Natural killer cell (primary cell): ENCODE results near the gene SPIRE1. TPM values are rescaled to one million over a fixed set of nuclear protein-coding genes. Genes with fewer than 3 reads are reported as not detected.

Experiments
- ATAC-seq, 3 donors: fragments of 150-1000 bp in 2 of 3; fragments of 200-7000 bp in 1 of 3; cut with Tn5 transposase; 1 replicate in 1 of 3; 2 replicates in 2 of 3; pipeline ENCODE4 v1.10.0; 2021; ENCODE audit warnings: mild to moderate bottlenecking in 2 of 3, moderate library complexity in 2 of 3
- DNase-seq, 2 donors: peaks; one replicate each; pipeline versions ENCODE4 v3.0.0 to v3.0.0-alpha.2; 2013 to 2021; ENCODE audit warnings: mixed read lengths in 1 of 2
- H3K27ac ChIP-seq: one replicate; pipeline ENCODE4 v1.5.1; 2013; ENCODE audit warnings: mild to moderate bottlenecking, low read length
- H3K27me3 ChIP-seq: one replicate; pipeline ENCODE4 v1.6.1; 2013; ENCODE audit warnings: low read length; ENCODE audit not compliant: control insufficient read depth, insufficient read depth
- H3K36me3 ChIP-seq: one replicate; pipeline ENCODE4 v1.6.1; 2013; ENCODE audit warnings: low read length; ENCODE audit not compliant: control insufficient read depth, insufficient read depth
- H3K4me1 ChIP-seq: one replicate; pipeline ENCODE4 v1.6.1; 2013; ENCODE audit warnings: low read length; ENCODE audit not compliant: control insufficient read depth, insufficient read depth
- H3K4me3 ChIP-seq: one replicate; pipeline ENCODE4 v1.5.1; 2013; ENCODE audit warnings: low read length
- H3K9me3 ChIP-seq: one replicate; pipeline ENCODE4 v1.6.1; 2013; ENCODE audit warnings: low read length; ENCODE audit not compliant: control insufficient read depth, insufficient read depth
- H3K27ac Mint-ChIP-seq, 2 donors: one replicate each; pipeline ENCODE4 v1.8.0; 2022; ENCODE audit warnings: mild to moderate bottlenecking in 2 of 2, mixed read lengths in 2 of 2, moderate library complexity in 1 of 2
- H3K27me3 Mint-ChIP-seq, 2 donors: one replicate each; pipeline ENCODE4 v1.8.0; 2022; ENCODE audit warnings: low read depth in 2 of 2, mixed read lengths in 2 of 2
- H3K36me3 Mint-ChIP-seq: one replicate; pipeline ENCODE4 v1.8.0; 2022; ENCODE audit warnings: mixed read lengths
- H3K4me1 Mint-ChIP-seq, 2 donors: one replicate each; pipeline ENCODE4 v1.8.0; 2022; ENCODE audit warnings: mixed read lengths in 2 of 2
- H3K4me3 Mint-ChIP-seq: one replicate; pipeline ENCODE4 v1.8.0; 2022; ENCODE audit warnings: mild to moderate bottlenecking, moderate library complexity, mixed read lengths
- H3K9me3 Mint-ChIP-seq, 2 donors: one replicate each; pipeline ENCODE4 v1.8.0; 2022; ENCODE audit warnings: mixed read lengths in 2 of 2
- CTCF ChIP-seq: fragments of 200-600 bp; IDR thresholded peaks from one replicate; pipeline ENCODE4 v1.8.0; 2022; ENCODE audit warnings: antibody characterized with exemption
- WGBS: methylation state at CpG from one replicate; pipeline ENCODE4 v1.1.7; 2013; ENCODE audit warnings: missing lambda C conversion rate; ENCODE audit not compliant: insufficient coverage; 5-methylcytosine and 5-hydroxymethylcytosine counted together
- intact Hi-C: fragments of 100-400 bp; cut with micrococcal nuclease; formaldehyde crosslinking; loops from one replicate; pipeline ENCODE4 v1.14.2; 2022
- total RNA-seq, 4 donors: library from RNA; stranded (reverse); fragments of 120-200 nt in 1 of 4; gene quantifications; one replicate each; pipeline versions ENCODE4 v1.2.3 to v1.2.4, GENCODE V29; 2013 to 2022

SPIRE1 gene
- total RNA-seq, 3 donors from 2014 or later (not counting 1 experiment from before 2014, with no cell fraction given): 4.8 to 6.7 (median 5.4) TPM

- Mint-ChIP-seq H3K27ac (no peak overlapping the region), H3K4me1 (no peaks in the 10 kb centered on the region), H3K36me3 (no peaks in the 10 kb centered on the region), H3K9me3 (no peaks in the 10 kb centered on the region), H3K4me3 (no peak overlapping the region), H3K27me3 (peaks cover 0 to 2% of the 10 kb centered on the region in 2 donors)
- H3K27me3 ChIP-seq: no peaks in the 10 kb centered on the region
- H3K9me3 ChIP-seq: no peaks in the 10 kb centered on the region
- no peaks in the 10 kb centered on the region for H3K36me3 ChIP-seq
- no peak overlapping the region for H3K27ac ChIP-seq
- no peaks in the 10 kb centered on the region for H3K4me1 ChIP-seq
- no peak for DNase-seq
- intact Hi-C loops: no loop called here
- ATAC-seq: peak in 1 of 3 donors; percentile 62
- H3K4me3 ChIP-seq: no peak overlapping the region
- TF ChIP-seq CTCF: no peak
- 74% methylated on average over 4 of the region's 4 CpGs for WGBS
Observed at GRCh38 chr18:12516049-12516630, 141.8 kb downstream of the SPIRE1 start.

- DNase-seq: no peak
- H3K36me3 Mint-ChIP-seq: no peaks in the 10 kb centered on the region
- Histone ChIP-seq H3K4me3 (no peak overlapping the region), H3K27ac (no peak overlapping the region), H3K9me3 (no peaks in the 10 kb centered on the region), H3K36me3 (no peaks in the 10 kb centered on the region), H3K27me3 (no peaks in the 10 kb centered on the region), H3K4me1 (no peaks in the 10 kb centered on the region)
- WGBS: 61% methylated on average over 2 of the region's 2 CpGs
- no peaks in the 10 kb centered on the region for H3K9me3 Mint-ChIP-seq
- intact Hi-C loops: no loop called here
- no peak overlapping the region for H3K27ac Mint-ChIP-seq
- no peak for ATAC-seq
- H3K4me3 Mint-ChIP-seq: no peak overlapping the region
- H3K27me3 Mint-ChIP-seq: peaks cover 0 to 2% of the 10 kb centered on the region in 2 donors
- TF ChIP-seq CTCF: no peak
- no peaks in the 10 kb centered on the region for H3K4me1 Mint-ChIP-seq
Observed at GRCh38 chr18:12515550-12515949, 142.4 kb downstream of the SPIRE1 start.

GRCh38 chr18:12507007-12507406, 150.9 kb downstream of the SPIRE1 start:
- intact Hi-C loops: loop anchor here (1.0 kb wide), 1 partner anchor 29 kb away; no protein-coding TSS in a partner anchor
- no peaks in the 10 kb centered on the region for H3K36me3 ChIP-seq
- no peak for DNase-seq
- Mint-ChIP-seq H3K9me3 (no peaks in the 10 kb centered on the region), H3K27me3 (no peaks in the 10 kb centered on the region), H3K27ac (no peak overlapping the region), H3K4me3 (no peak overlapping the region), H3K4me1 (peaks cover 6 to 12% of the 10 kb centered on the region in 2 donors), H3K36me3 (no peaks in the 10 kb centered on the region)
- H3K27me3 ChIP-seq: no peaks in the 10 kb centered on the region
- WGBS: 56% methylated on average over 5 of the region's 5 CpGs
- H3K4me1 ChIP-seq: peaks cover 4% of the 10 kb centered on the region
- no peak for TF ChIP-seq CTCF
- no peak overlapping the region for H3K4me3 ChIP-seq
- ATAC-seq: no peak
- H3K27ac ChIP-seq: no peak overlapping the region
- H3K9me3 ChIP-seq: no peaks in the 10 kb centered on the region

GRCh38 chr18:12500986-12501385, 156.9 kb downstream of the SPIRE1 start:
- intact Hi-C loops: no loop called here
- Histone ChIP-seq H3K9me3 (no peaks in the 10 kb centered on the region), H3K27ac (no peak overlapping the region), H3K4me3 (no peak overlapping the region), H3K36me3 (no peaks in the 10 kb centered on the region), H3K4me1 (peaks cover 4% of the 10 kb centered on the region), H3K27me3 (no peaks in the 10 kb centered on the region)
- Mint-ChIP-seq H3K27ac (no peak overlapping the region), H3K36me3 (no peaks in the 10 kb centered on the region), H3K27me3 (no peaks in the 10 kb centered on the region), H3K4me3 (no peak overlapping the region), H3K9me3 (no peaks in the 10 kb centered on the region), H3K4me1 (peaks cover 6 to 17% of the 10 kb centered on the region in 2 donors)
- 98% methylated on average over 6 of the region's 6 CpGs for WGBS
- no peak for DNase-seq
- TF ChIP-seq CTCF: no peak
- no peak for ATAC-seq
